Fibroblast of the aortic adventitia (primary cell): ENCODE results near the gene SPRED2. TPM values are rescaled to one million over a fixed set of nuclear protein-coding genes. Genes with fewer than 3 reads are reported as not detected.

Experiments used
- DNase-seq: peaks from one replicate; pipeline ENCODE4 v3.0.0-alpha.2; 2010; ENCODE audit warnings: low read depth
- H3K4me3 ChIP-seq: 2 replicates; pipeline ENCODE4 v1.5.1; 2011; ENCODE audit warnings: low read depth, mild to moderate bottlenecking, control low read depth, low read length, moderate library complexity
- total RNA-seq: library from RNA; depleted of rRNA; stranded (reverse); fragments of >200 nt; gene quantifications from 2 replicates; pipeline ENCODE4 v1.2.3, GENCODE V29; 2012; ENCODE audit warnings: low replicate concordance
- TF ChIP-seq, protein P1 (sequence below): IDR thresholded peaks from 2 replicates; pipeline ENCODE4 v1.5.1; 2011; ENCODE audit warnings: mild to moderate bottlenecking, low read length, control low read depth, inconsistent platforms; ENCODE audit not compliant: insufficient read depth

The SPRED2 gene
- total RNA-seq, 1 donor: 20.6 TPM

DNA sequence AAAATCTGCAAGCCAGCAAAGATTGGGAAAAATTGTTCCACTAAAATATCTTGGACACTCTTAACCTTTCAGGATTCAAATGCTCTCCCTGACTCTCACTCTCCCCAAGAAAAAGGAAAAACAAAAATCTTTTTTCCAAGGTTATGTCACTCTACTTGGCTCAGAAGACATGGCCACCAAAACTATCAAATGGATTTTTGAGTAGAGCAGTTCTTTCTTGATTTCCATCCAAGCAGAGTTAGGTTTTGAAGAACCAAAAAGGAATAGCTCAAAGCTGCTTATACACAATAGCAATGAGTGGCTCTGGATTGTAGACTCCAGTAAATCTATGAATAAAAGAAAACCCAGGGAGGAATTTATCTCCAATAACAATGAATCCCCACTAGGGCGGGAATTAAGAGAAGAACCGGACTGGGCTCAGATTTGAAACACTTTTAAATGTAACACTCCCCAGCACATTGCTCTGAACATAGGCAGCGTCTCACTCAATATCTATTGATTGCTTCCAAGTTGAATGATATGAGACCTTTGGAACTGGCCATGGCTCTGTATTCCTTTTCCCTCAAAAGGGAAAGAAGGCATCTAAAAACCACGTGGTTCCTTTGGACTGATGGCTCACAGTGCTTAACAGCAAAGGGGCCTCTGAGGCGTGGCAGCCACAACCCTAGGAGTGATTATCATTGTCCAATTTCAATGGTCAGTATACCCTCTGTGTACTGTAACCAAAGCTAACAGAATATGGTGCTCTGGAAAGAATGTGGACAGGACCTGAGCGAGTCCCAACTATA lies 68.3 kb downstream of the SPRED2 start:
- no peak for DNase-seq
- no peak overlapping the region for H3K4me3 ChIP-seq
- TF ChIP-seq, protein P1, sequence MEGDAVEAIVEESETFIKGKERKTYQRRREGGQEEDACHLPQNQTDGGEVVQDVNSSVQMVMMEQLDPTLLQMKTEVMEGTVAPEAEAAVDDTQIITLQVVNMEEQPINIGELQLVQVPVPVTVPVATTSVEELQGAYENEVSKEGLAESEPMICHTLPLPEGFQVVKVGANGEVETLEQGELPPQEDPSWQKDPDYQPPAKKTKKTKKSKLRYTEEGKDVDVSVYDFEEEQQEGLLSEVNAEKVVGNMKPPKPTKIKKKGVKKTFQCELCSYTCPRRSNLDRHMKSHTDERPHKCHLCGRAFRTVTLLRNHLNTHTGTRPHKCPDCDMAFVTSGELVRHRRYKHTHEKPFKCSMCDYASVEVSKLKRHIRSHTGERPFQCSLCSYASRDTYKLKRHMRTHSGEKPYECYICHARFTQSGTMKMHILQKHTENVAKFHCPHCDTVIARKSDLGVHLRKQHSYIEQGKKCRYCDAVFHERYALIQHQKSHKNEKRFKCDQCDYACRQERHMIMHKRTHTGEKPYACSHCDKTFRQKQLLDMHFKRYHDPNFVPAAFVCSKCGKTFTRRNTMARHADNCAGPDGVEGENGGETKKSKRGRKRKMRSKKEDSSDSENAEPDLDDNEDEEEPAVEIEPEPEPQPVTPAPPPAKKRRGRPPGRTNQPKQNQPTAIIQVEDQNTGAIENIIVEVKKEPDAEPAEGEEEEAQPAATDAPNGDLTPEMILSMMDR: peak; percentile 23

DNA sequence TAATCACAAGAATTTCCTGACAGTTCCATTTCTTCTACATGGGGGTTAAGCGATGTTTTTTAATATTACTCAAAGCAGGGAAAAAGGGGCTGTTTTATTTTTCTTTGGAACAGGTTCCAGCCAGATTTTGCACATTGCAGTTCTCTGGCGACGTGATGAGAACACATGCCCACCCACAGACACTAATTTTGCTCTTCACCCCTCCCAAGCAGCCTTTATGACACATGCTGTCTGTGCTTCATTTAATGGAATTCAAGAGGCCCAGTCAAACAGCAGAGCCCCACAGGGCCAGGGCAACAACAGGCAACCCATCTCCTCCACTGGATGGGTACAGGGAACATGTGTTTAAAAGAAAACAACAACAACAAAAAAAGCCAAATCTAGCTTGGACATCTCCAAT lies 70.8 kb downstream of the SPRED2 start:
- TF ChIP-seq, protein P1: no peak
- no peak overlapping the region for H3K4me3 ChIP-seq
- no peak for DNase-seq

DNA sequence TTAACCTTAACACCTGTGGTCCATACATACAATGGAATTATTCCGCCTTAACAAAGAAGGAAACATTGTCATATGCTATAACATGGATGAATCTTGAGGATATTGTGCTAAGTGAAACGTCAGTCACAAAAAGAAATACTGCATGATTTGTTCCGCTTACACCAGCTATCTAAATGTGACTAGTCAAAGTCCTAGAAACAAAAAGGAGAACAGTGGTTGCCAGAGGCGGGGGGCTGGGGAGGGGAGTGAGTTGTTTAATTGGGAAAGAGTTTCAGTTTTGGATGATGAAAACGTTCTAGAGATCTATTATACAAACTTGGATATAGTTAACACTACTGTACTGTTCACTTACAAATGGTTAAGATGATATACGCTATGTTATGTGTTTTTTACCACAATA lies 72.0 kb downstream of the SPRED2 start:
- TF ChIP-seq, protein P1: no peak
- no peak for DNase-seq
- no peak overlapping the region for H3K4me3 ChIP-seq

DNA sequence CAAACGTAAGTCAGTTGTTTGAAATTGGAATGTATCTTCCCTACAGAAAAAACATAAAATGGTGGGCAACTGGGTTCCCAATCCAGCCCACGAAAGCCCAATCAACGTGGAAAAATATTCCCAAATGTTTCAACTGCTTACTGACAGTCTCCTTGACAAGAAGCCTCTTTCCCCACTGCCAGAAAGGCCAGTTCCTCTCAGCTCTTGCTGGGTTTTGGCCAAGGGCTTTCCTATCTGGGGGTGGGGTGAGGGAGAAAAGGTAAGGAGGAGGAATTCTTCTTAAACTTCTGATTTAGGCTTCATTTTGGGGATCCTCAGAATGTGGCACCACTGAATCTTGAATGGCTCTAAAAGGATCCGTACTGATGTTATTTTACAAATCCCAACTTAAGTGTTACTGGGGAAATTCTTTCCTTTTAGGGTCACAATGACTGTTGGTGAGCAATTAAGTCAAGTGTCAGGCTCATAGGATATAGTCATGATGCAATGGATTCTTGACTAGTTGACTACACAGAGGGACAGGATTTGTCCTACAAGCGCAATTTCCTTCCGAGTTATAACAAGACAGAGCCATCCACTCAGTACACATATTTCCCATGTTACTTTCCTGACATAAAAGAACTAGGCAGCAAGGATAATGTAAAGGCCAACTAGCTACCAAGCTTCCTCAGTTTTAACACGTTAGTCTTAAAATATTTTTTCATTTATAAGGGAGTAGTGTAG lies 73.6 kb downstream of the SPRED2 start:
- DNase-seq: no peak
- H3K4me3 ChIP-seq: no peak overlapping the region
- TF ChIP-seq, protein P1: no peak

DNA sequence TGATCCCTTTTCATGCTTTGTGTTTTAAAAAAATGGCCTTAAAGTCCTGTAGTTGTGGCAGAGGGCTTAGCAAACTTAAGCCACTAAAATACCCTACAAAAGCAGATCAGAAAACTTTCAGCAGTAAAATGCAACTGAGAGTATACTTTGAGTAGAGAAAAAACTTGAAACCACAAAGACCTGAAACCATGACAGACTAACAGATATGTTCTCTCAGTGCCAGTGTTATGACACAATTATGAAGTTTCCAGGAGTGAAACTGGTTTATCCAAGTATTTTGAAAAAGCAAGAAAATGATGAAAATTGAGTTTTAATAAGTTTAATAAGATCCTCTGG lies 74.5 kb downstream of the SPRED2 start:
- DNase-seq: peak; percentile 41
- TF ChIP-seq, protein P1: no peak

DNA sequence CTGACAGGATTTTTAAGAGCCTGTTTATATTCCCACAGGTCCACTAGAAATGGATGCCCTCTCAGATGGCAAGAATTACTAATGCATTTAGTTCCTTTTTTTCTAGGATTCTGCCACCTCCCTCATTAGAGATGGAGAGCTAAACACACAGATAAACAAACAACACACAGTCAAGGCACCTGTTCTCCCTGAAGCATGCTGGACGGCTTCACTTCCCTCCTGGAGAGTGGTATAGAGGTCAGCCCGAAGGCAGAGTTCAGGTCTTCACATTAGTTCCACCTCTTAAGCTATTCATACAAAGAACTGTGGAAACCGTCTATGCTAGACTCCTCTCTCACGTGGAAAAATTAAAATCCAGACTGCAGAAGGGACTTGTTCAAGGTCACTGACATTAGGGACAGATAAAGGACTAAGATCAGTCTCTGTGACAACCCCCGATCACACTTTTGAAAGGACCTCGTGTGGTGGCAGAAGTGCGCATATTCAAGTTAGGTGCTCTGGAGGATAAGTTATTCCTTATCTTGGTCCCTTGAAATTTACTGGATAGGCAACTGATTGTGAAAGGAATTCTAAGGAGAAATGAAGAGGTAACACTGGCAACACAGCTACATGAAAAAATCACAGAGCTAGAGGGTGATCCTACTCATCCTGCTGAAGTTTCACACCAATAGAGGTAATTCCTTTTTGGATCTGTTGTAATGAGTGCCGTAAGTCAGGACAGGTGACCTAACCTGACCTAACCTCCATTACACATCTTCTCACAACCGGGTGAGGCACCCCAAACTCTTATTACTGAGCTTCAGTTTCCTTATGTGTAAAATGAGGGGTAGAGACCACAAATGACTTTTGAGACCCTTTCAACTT lies 75.1 kb downstream of the SPRED2 start:
- no peak overlapping the region for H3K4me3 ChIP-seq
- TF ChIP-seq, protein P1: no peak
- no peak for DNase-seq

More for the DNA sequence above, 74.5 kb downstream of the SPRED2 start:
- no peak overlapping the region for H3K4me3 ChIP-seq
